ENCODE results near the gene USP49.

The USP49 gene

GRCh38 chr6:41939848-41940758, 44.9 kb upstream of the USP49 start:
- Histone ChIP-seq H3K9me3 (ENCODE audit: insufficient read depth, low read length) (no peaks in the 10 kb centered on the region), H3K36me3 (ENCODE audit: low read length) (peaks cover 9% of the 10 kb centered on the region; the same call in 1 of the 2 replicates), H3K9ac (ENCODE audit: low read length) (peak overlapping the region; percentile 91), H4K20me1 (ENCODE audit: low read depth, low read length) (no peaks in the 10 kb centered on the region; the same call in 1 of the 2 replicates), H3K4me2 (ENCODE audit: low read depth, low read length, poor library complexity, severe bottlenecking) (peak overlapping the region; percentile 68), H3K27me3 (ENCODE audit: low read length) (no peaks in the 10 kb centered on the region), H3K79me2 (ENCODE audit: insufficient read depth, low read length) (peaks cover 48% of the 10 kb centered on the region), H2AFZ (ENCODE audit: low read depth, low read length, severe bottlenecking) (no peak overlapping the region), H3K9me2 (replicated peaks; ENCODE audit: insufficient read depth, low read length) (no peaks in the 10 kb centered on the region), H3F3A (ENCODE audit: insufficient read depth) (peaks cover 60% of the 10 kb centered on the region), H3K4me3 (ENCODE audit: insufficient read depth, low read length, poor library complexity, severe bottlenecking) (peak overlapping the region; percentile 83), H3K27ac (ENCODE audit: low read depth, low read length) (peak overlapping the region; percentile 83)
- no peak for TF ChIP-seq EZH2phosphoT487 (conservative IDR thresholded peaks at IDR 0.05; ENCODE audit: low read length)
- no peak for TF ChIP-seq CTCF (IDR thresholded peaks at IDR 0.05; ENCODE audit: insufficient read depth, low read length, poor library complexity, severe bottlenecking)

GRCh38 chr6:41939176-41939847, 44.1 kb upstream of the USP49 start:
- Histone ChIP-seq H3K79me2 (ENCODE audit: insufficient read depth, low read length) (peaks cover 48% of the 10 kb centered on the region), H3K4me2 (ENCODE audit: low read depth, low read length, poor library complexity, severe bottlenecking) (peak overlapping the region; percentile 68), H3K9me2 (replicated peaks; ENCODE audit: insufficient read depth, low read length) (no peaks in the 10 kb centered on the region), H2AFZ (ENCODE audit: low read depth, low read length, severe bottlenecking) (no peak overlapping the region), H4K20me1 (ENCODE audit: low read depth, low read length) (no peaks in the 10 kb centered on the region; the same call in 1 of the 2 replicates), H3K27ac (ENCODE audit: low read depth, low read length) (peak overlapping the region; percentile 83), H3K9ac (ENCODE audit: low read length) (peak overlapping the region; percentile 91), H3K36me3 (ENCODE audit: low read length) (peaks cover 11% of the 10 kb centered on the region; the same call in 1 of the 2 replicates), H3K4me3 (ENCODE audit: insufficient read depth, low read length, poor library complexity, severe bottlenecking) (peak overlapping the region; percentile 83), H3F3A (ENCODE audit: insufficient read depth) (peaks cover 68% of the 10 kb centered on the region), H3K9me3 (ENCODE audit: insufficient read depth, low read length) (no peaks in the 10 kb centered on the region), H3K27me3 (ENCODE audit: low read length) (no peaks in the 10 kb centered on the region)
- TF ChIP-seq CTCF (IDR thresholded peaks at IDR 0.05; ENCODE audit: insufficient read depth, low read length, poor library complexity, severe bottlenecking) (no peak), EZH2phosphoT487 (conservative IDR thresholded peaks at IDR 0.05; ENCODE audit: low read length) (no peak)

GRCh38 chr6:41938590-41939175, 43.5 kb upstream of the USP49 start:
- H3F3A ChIP-seq (ENCODE audit: insufficient read depth), result peaks cover 70% of the 10 kb centered on the region
- H3K36me3 ChIP-seq (ENCODE audit: low read length), result peaks cover 14% of the 10 kb centered on the region; the same call in 1 of the 2 replicates
- no peaks in the 10 kb centered on the region for H3K9me2 ChIP-seq (replicated peaks; ENCODE audit: insufficient read depth, low read length)
- peak overlapping the region; percentile 83 for H3K27ac ChIP-seq (ENCODE audit: low read depth, low read length)
- peak overlapping the region; percentile 68 for H3K4me2 ChIP-seq (ENCODE audit: low read depth, low read length, poor library complexity, severe bottlenecking)
- H3K79me2 ChIP-seq (ENCODE audit: insufficient read depth, low read length), result peaks cover 48% of the 10 kb centered on the region
- TF ChIP-seq EZH2phosphoT487 (conservative IDR thresholded peaks at IDR 0.05; ENCODE audit: low read length) (no peak), CTCF (IDR thresholded peaks at IDR 0.05; ENCODE audit: insufficient read depth, low read length, poor library complexity, severe bottlenecking) (no peak)
- peak overlapping the region; percentile 83 for H3K4me3 ChIP-seq (ENCODE audit: insufficient read depth, low read length, poor library complexity, severe bottlenecking)
- H3K9me3 ChIP-seq (ENCODE audit: insufficient read depth, low read length), result no peaks in the 10 kb centered on the region
- no peaks in the 10 kb centered on the region; the same call in 1 of the 2 replicates for H4K20me1 ChIP-seq (ENCODE audit: low read depth, low read length)
- H2AFZ ChIP-seq (ENCODE audit: low read depth, low read length, severe bottlenecking), result no peak overlapping the region
- no peaks in the 10 kb centered on the region for H3K27me3 ChIP-seq (ENCODE audit: low read length)
- peak overlapping the region; percentile 91 for H3K9ac ChIP-seq (ENCODE audit: low read length)

All from SU-DHL-6 (cell line).